GM12875 (cell line): ENCODE results near the gene CTNNA3.
A peak's percentile ranks its signal among the peaks of the same experiment; 100 is the strongest.

Source experiments
- H3K4me3 ChIP-seq: one replicate; pipeline ENCODE4 v1.5.1; 2011; ENCODE audit warnings: low read depth, low read length, control low read depth
- TF ChIP-seq, protein P1 (sequence below): IDR thresholded peaks from 2 replicates; pipeline ENCODE4 v1.5.1; 2011; ENCODE audit warnings: low read depth, mild to moderate bottlenecking, control low read depth, inconsistent platforms, low read length, moderate library complexity, borderline replicate concordance; ENCODE audit not compliant: insufficient read depth

The CTNNA3 gene

DNA sequence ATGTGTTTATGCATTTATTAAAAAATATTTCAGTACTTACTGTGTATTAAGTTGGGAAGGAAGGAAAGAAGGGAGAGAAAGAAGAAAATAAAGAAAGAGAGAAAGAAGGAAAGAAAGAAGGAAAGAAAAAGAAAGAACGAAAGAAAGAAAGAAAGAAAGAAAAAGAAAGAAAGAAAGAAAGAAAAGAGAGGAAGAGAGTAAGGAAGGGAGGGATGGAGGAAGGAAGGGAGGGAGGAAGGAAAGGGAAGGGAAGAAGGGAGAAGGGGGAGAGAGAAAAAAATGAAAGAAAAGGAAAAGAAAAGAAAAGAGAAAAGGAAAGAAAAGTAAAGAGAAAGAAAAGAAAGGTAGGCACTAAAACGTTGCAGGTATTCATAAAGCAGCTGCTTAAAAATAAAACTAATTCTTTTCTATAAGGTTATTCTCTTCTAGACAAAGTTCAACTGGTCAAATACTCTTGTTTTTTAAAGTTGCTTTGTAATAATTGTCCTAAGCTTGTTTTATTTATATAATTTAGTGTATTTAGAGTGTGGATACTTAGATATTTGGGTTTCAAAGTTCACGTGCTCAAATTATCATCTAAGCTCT, 1473.4 kb downstream of the CTNNA3 start:
- H3K4me3 ChIP-seq = no peak overlapping the region
- TF ChIP-seq, protein P1, sequence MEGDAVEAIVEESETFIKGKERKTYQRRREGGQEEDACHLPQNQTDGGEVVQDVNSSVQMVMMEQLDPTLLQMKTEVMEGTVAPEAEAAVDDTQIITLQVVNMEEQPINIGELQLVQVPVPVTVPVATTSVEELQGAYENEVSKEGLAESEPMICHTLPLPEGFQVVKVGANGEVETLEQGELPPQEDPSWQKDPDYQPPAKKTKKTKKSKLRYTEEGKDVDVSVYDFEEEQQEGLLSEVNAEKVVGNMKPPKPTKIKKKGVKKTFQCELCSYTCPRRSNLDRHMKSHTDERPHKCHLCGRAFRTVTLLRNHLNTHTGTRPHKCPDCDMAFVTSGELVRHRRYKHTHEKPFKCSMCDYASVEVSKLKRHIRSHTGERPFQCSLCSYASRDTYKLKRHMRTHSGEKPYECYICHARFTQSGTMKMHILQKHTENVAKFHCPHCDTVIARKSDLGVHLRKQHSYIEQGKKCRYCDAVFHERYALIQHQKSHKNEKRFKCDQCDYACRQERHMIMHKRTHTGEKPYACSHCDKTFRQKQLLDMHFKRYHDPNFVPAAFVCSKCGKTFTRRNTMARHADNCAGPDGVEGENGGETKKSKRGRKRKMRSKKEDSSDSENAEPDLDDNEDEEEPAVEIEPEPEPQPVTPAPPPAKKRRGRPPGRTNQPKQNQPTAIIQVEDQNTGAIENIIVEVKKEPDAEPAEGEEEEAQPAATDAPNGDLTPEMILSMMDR = no peak

DNA sequence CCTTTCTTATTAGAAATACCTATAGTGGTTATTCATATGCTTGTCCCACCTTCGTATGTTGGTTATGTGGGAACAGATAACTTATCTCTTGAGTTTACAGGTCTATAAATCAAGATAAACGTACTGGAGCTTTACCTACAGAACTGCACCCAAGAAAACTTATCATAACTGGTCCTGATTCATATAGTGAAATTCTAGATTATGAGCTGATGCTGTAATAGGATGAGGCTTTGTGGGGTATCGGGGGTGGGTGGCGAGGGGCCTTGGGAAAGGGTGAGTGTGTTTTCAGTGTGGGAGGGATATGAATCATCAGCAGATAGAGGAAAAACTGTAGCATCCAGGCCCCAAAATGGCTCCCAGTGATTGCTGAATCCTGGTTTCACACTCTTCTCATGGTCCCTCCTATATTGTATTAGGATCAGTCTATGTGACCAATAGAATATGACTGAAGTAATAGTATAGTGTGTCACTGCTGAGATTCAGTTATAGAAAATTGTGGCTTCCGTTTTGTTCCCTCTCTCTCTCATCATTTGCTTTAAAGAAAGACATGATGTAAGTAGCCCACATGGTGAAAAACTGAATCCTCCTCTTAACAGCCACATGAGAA, 1476.9 kb downstream of the CTNNA3 start:
- H3K4me3 ChIP-seq = no peak overlapping the region
- TF ChIP-seq, protein P1 = no peak

DNA sequence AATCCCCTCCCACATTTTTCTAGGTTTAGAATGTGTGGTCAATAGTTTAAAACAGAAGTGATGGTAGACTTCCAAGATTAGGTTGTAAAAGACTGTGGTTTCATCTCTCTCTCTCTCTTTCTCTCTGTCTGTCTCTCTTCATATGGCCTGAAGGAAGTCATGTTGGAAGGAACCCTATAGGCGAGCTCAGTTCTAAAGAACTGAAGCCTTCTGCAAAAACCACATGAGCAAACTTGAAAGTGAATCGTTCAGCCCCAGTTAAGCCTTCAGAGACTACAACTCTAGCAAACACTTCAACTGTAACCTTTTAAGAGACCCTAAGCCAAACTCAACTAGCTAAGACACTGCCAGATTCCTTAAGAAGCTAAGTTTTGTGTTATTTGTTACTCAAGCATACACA, 1477.7 kb downstream of the CTNNA3 start:
- H3K4me3 ChIP-seq = no peak overlapping the region
- TF ChIP-seq, protein P1 = no peak

DNA sequence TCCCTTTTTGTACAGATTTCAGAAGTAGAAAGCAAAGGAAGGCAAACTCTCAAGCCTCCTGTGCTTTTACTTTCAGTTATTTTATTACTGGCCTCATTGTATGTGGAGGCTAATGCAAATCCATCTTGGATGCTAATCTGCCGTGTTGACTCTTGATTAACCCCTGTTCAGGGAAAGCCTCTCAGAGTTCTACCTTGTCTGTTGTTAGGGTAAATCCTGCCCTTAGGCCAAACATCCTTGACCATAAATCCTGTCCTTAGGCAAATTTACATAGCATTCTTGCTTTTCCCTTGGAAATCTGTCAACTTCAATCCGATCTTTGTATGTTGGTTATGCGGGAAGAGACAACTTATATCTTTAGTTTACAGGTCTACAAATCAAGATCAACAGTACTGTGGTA, 1480.1 kb downstream of the CTNNA3 start:
- H3K4me3 ChIP-seq = no peak overlapping the region
- TF ChIP-seq, protein P1 = no peak

DNA sequence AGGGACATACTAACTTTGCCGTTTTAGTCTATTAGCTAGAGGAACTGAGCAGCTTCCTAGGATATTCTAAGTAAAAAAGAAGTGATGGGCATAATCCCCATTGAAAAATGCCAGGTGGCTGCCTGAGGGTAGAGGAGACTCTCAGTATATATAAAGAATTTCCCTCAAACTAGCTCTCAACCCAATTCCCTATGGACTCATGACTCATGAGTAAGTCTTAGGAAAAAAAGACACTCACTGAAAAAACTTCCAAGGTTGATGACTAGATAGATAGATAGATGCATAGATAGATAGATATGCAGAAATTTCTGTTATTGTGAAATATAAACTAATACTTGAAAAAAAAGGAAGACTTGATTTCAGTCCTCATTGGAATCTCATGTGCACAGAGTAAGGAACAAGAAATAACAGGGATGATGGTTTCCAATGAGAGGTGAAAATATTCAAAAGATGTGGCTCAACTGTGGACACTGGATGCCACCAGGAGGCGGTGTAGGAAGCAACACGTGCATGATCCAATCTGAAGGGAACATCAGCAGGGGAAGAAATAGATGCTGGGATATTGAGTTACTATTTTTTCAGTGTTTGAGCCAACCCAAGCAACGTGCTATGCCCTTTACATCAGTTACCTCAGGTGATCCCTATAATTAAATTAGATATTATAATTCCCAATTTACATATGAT, 1481.1 kb downstream of the CTNNA3 start:
- H3K4me3 ChIP-seq = no peak overlapping the region
- TF ChIP-seq, protein P1 = peak; percentile 43

DNA sequence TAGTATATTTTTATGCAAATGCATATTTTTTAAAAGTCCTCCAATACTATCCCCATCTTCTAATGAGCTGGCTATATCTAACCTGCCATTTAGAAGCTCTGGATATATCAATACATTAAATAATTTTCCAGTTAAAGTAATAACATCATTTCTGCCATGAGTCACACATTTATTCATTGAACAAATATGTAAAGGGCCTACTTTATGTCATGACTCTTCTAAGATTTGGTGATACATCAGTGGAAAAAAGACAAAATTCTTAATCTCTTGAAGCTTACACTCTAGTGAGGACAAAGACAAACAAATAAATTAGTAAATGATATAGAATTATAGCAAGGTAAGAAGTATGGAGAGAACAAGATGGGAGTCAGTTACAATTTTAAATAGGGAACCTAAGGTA, 1487.0 kb downstream of the CTNNA3 start:
- H3K4me3 ChIP-seq = no peak overlapping the region
- TF ChIP-seq, protein P1 = no peak

GRCh38 chr10:66204838-66205237, 1491.2 kb downstream of the CTNNA3 start:
- H3K4me3 ChIP-seq = no peak overlapping the region
- TF ChIP-seq, protein P1 = no peak
